Naive thymus-derived CD8-positive, alpha-beta T cell (primary cell): ENCODE data around the gene CFAP65. TPM values are rescaled to one million over a fixed set of nuclear protein-coding genes. Genes with fewer than 3 reads are reported as not detected.

Experiments
- ATAC-seq, 2 donors: fragments of 150-1000 bp; cut with Tn5 transposase in 1 of 2; sonication (Bioruptor Pico), chemical (Tn5 transposase) in 1 of 2; 1 replicate in 1 of 2; 2 replicates in 1 of 2; pipeline ENCODE4 v1.10.0; 2021; ENCODE audit warnings: mild to moderate bottlenecking in 2 of 2, moderate library complexity in 2 of 2
- POLR2A ChIA-PET: fragments of 350-600 bp; sonication (Branson Sonifier 250); formaldehyde crosslinking; loops from one replicate; lab custom pipeline; 2021; ENCODE audit warnings: antibody characterized with exemption; lab: Charles Lee
- DNase-seq, 10 donors: peaks; one replicate each; pipeline versions ENCODE4 v3.0.0 to v3.0.0-alpha.2; 2020 to 2022
- H3K27ac Mint-ChIP-seq, 10 donors: one replicate each; pipeline ENCODE4 v1.8.0; 2020 to 2022; ENCODE audit warnings: mild to moderate bottlenecking in 10 of 10, mixed read lengths in 10 of 10, moderate library complexity in 4 of 10, inconsistent platforms in 1 of 10
- H3K27me3 Mint-ChIP-seq, 5 donors: one replicate each; pipeline ENCODE4 v1.8.0; 2021 to 2022; ENCODE audit warnings: mixed read lengths in 5 of 5
- H3K36me3 Mint-ChIP-seq, 3 donors: one replicate each; pipeline ENCODE4 v1.8.0; 2020 to 2022; ENCODE audit warnings: mixed read lengths in 3 of 3, mild to moderate bottlenecking in 2 of 3, inconsistent platforms in 1 of 3
- H3K4me1 Mint-ChIP-seq, 4 donors: one replicate each; pipeline ENCODE4 v1.8.0; 2021 to 2022; ENCODE audit warnings: mixed read lengths in 4 of 4
- H3K4me3 Mint-ChIP-seq, 10 donors: one replicate each; pipeline ENCODE4 v1.8.0; 2020 to 2022; ENCODE audit warnings: mild to moderate bottlenecking in 10 of 10, mixed read lengths in 10 of 10, moderate library complexity in 6 of 10, inconsistent platforms in 1 of 10
- H3K9me3 Mint-ChIP-seq, 9 donors: one replicate each; pipeline ENCODE4 v1.8.0; 2020 to 2022; ENCODE audit warnings: mixed read lengths in 9 of 9, mild to moderate bottlenecking in 3 of 9, inconsistent platforms in 1 of 9, moderate library complexity in 1 of 9
- polyA plus RNA-seq, 3 donors: library from polyadenylated mRNA; unstranded; fragments of 300-500 nt; fragmentation: Illumina TruSeq; gene quantifications; one replicate each; pipeline ENCODE4 v1.2.3, GENCODE V29; 2021
- total RNA-seq, 8 experiments: library from RNA in 2 of 8; stranded (reverse) in 2 of 8; gene quantifications; one replicate each; pipeline ENCODE4 v1.2.3 and lab custom pipeline; 2021 to 2026

The CFAP65 gene
- total and polyA plus RNA-seq, 5 experiments from 2014 or later: 0.23 TPM; not detected in 4

DNA sequence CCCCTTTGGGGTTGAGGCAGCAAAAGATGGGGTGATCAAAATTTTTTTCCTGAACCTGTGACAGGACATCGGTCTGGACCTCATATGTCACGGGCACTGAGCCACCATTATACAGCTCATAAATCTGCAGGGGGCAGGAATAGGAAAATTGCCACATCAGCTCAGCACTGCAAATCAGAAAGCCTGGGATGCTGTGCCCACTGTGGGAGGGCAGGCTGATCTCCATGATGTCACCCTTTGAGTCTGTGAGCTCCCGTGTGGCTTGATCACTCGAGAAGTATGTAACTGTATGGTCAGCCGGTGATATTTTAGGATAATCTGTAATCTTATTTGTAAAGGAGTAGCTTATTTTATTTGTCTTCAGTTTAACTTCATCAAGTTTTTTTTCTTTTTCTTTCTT is 30.4 kb downstream of the CFAP65 start:
- Mint-ChIP-seq H3K9me3 (no peaks in the 10 kb centered on the region), H3K27ac (no peak overlapping the region), H3K27me3 (peaks cover 10 to 67% (median 36%) of the 10 kb centered on the region in 5 donors), H3K36me3 (peaks cover 0 to 4% (median 0%) of the 10 kb centered on the region in 3 donors), H3K4me1 (peaks cover 0 to 2% (median 0%) of the 10 kb centered on the region in 4 donors), H3K4me3 (no peak overlapping the region)
- no peak for ATAC-seq
- POLR2A ChIA-PET: interaction anchor here (0.8 kb wide), 1 partner anchor 9 kb away, joined by 3 read pairs; no protein-coding TSS in a partner anchor
- DNase-seq: no peak

DNA sequence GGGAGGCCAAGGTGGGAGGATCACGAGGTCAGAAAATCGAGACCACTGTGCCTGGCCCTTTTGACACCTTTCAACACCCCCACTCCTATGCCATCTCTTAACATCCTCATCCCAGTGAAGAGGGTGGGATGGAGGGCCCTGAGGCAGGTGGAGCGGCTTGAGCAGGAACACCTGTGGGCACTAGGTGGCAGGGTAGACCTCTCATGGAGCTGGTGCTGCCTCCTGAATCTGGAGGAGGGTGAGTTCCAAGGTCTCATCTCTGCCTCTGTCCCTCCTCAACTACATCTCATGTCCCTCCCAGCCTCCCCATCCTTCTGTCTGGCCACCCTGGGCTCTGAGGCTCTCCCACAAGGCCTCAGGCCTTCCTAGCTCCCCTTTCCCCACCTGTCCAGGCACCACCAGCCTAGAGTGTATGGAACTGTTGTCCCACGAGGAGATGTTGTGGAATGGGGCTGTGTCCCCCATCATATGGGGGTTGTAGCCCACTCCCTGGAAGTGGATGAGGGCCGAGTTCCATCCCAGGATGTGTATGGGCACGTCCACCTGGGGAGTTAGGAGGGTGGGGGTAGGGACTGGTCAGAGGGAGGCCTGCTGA is 31.1 kb downstream of the CFAP65 start:
- POLR2A ChIA-PET: interaction anchor here (0.8 kb wide), 1 partner anchor 8 kb away, joined by 3 read pairs; no protein-coding TSS in a partner anchor
- H3K4me3 Mint-ChIP-seq: no peak overlapping the region
- DNase-seq (no peak), ATAC-seq (peak; percentile 59 to 65)
- H3K36me3 Mint-ChIP-seq: peaks cover 0 to 4% (median 0%) of the 10 kb centered on the region in 3 donors
- H3K27ac Mint-ChIP-seq: no peak overlapping the region
- H3K27me3 Mint-ChIP-seq: peaks cover 10 to 72% (median 42%) of the 10 kb centered on the region in 5 donors
- peaks cover 0 to 2% (median 0%) of the 10 kb centered on the region in 4 donors for H3K4me1 Mint-ChIP-seq
- H3K9me3 Mint-ChIP-seq: no peaks in the 10 kb centered on the region

DNA sequence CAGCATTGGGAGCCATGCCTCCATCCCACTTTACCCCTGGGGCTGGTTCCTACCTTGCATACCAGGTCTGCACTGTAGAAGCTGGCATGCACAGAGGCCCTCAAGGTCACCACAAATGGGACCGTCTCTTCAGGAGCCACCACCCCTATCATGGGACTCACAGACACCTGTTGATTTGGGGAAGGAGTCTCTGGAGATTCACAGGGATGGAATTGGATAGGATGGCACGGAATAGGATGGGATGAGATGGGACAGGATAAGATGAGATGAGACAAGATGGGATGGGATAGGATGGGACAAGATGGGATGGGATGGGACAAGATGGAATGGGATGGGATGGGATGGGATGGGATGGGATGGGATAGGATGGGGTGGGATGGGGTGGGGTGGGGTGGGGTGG is 32.0 kb downstream of the CFAP65 start:
- Mint-ChIP-seq H3K9me3 (no peaks in the 10 kb centered on the region), H3K4me3 (no peak overlapping the region), H3K27ac (no peak overlapping the region), H3K27me3 (peaks cover 15 to 72% (median 42%) of the 10 kb centered on the region in 5 donors), H3K36me3 (peaks cover 0 to 4% (median 0%) of the 10 kb centered on the region in 3 donors), H3K4me1 (peaks cover 0 to 2% (median 0%) of the 10 kb centered on the region in 4 donors)
- POLR2A ChIA-PET: no interaction called here
- no peak for ATAC-seq
- DNase-seq: no peak

DNA sequence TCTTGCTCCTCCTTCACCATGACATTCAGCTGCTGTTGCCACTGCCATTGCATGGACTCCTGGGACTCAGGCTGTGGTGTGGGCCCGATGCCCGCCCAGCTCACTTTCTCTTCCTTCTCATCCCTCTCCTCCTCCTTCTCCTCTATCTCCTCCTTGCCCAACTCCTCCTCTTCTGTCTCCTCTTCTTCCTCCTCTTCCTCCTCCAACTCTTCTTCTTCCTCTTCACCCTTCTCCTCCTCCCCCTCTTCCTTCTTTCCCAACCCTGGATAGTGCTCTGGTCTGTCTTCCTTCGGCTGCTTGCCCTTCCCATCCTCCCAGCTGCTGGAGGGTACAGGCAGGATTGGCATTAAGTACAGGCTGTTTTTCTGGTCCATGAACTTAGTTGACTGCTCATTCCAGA is 37.3 kb downstream of the CFAP65 start:
- POLR2A ChIA-PET: no interaction called here

DNA sequence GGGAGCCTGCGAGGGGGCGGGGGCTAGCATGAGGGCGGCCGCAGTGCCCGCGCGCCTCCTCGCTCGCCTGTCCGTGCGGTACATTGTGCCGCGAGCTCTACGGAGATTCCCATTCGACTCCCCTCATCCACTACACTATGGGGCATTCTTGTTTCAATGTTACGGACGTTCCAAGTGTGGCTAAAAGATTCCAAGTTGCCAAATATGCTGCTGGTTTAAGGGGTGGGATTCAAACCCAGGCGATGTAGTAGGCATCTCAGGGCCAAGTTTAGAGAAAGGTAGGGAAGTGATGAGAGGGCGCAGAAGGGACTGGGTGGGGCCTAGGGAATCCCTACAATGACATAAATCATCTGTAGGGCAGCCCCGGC is 38.1 kb downstream of the CFAP65 start:
- Mint-ChIP-seq H3K27ac (no peak overlapping the region), H3K36me3 (peaks cover 0 to 4% (median 0%) of the 10 kb centered on the region in 3 donors), H3K4me3 (peak overlapping the region; percentile 0 to 82 (median 63)), H3K27me3 (peaks cover 32 to 90% (median 76%) of the 10 kb centered on the region in 5 donors), H3K4me1 (peaks cover 9 to 23% (median 16%) of the 10 kb centered on the region in 4 donors), H3K9me3 (no peaks in the 10 kb centered on the region)
- no peak for DNase-seq
- no peak for ATAC-seq
- POLR2A ChIA-PET: interaction anchor here (0.6 kb wide), 1 partner anchor 679 kb away, joined by 6 read pairs; no protein-coding TSS in a partner anchor

More for the DNA sequence above, 37.3 kb downstream of the CFAP65 start:
- Mint-ChIP-seq H3K36me3 (peaks cover 0 to 4% (median 0%) of the 10 kb centered on the region in 3 donors), H3K27me3 (peaks cover 30 to 91% (median 73%) of the 10 kb centered on the region in 5 donors), H3K4me3 (peak overlapping the region in 8 of 10 donors; percentile 24 to 82 (median 64)), H3K4me1 (peaks cover 9 to 23% (median 16%) of the 10 kb centered on the region in 4 donors), H3K9me3 (no peaks in the 10 kb centered on the region), H3K27ac (no peak overlapping the region)
- no peak for DNase-seq
- no peak for ATAC-seq

DNA sequence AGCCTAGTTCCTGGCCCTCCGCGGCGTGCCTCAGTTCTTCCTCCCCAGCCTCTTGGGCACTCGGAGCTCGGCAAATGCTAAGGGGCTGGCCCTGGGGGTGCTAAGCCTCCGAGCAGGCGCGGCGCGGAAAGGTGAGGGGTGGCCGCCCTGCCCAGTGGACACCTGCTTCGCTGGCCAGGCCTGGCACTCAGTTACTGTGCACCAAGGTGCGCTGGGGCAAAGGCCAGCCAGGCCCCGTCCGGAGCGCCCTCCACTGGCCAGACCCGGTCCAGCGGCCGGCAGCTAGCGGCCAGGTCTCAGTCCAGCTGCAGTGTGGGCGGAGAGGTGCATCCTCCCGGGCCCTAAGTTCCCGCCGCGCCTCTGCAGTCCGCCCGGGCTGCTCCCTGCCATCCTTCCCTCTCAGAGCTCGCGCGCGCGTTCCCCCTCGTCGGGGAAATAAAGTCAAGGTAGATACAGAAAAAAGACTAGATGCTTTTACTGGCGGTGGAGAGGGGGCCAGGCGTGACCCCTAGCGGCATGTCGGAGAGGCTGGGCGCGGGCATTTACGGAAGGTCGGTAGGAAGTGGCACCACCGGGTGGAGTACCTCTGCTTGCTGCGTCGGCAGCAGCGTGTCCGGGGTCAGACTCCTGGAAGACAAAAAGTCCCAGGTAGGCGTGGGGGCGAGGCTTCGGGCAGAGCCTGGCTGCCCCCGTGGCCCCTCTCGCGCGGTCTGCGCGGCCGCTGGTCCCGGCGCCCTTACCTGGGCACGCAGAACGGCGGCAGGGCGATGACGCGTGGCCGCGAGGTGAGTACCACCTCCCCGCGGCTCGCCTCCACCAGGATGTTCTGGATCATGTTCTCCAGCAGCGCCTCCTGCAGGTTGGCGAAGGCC is 38.7 kb downstream of the CFAP65 start:
- ATAC-seq: peak; percentile 63 to 66
- POLR2A ChIA-PET: interaction anchor here (0.6 to 1.0 kb wide), 2 partner anchors 8 to 678 kb away, joined by 3 to 6 read pairs; no protein-coding TSS in a partner anchor
- peaks cover 36 to 90% (median 77%) of the 10 kb centered on the region in 5 donors for H3K27me3 Mint-ChIP-seq
- H3K27ac Mint-ChIP-seq: no peak overlapping the region
- H3K4me3 Mint-ChIP-seq: peak overlapping the region; percentile 60 to 88 (median 82)
- peaks cover 0 to 4% (median 0%) of the 10 kb centered on the region in 3 donors for H3K36me3 Mint-ChIP-seq
- H3K4me1 Mint-ChIP-seq: peaks cover 9 to 23% (median 16%) of the 10 kb centered on the region in 4 donors
- DNase-seq: peak in 7 of 10 donors; percentile 17 to 53 (median 37)
- no peaks in the 10 kb centered on the region for H3K9me3 Mint-ChIP-seq

DNA sequence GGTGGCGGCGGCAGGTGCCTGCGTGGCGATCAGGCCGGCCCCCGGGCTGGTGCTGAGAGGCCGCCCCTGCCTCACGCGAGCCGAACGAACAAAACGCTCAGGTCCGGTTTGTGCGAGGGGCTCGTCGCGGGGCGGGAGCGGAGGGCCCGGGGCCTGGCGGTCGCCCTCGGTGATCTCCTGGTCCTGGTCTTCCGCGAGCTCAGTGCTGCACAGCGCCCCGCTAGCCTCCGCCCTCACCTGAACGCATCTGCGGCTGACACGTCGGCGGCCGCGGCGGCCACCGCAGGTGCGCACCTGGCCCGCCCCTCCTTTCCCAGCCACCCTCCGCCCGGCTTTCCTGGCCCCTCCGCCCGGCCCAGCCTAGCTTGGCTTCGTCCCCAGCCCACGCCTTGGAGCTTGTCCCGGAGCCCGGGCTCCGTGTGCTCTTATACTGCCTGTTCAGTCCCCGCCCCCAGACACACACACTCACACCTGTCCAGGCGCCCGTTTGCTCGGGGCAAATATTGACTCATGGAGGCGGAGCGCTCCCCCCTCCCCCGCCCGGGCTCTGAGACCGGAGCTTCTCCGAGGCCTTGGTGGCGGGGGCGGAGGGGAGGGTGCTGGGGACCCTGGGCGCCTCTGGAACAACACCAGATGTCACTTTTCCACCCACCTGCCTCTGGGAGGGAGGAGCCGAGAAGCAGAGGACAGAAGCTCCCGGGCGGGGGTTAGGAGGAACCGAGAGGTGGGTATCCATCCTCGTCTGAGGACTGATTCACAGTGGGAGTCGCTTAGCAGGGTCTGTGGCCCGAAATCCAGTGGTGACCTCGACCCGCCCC is 39.5 kb downstream of the CFAP65 start:
- peaks cover 34 to 90% (median 78%) of the 10 kb centered on the region in 5 donors for H3K27me3 Mint-ChIP-seq
- peaks cover 10 to 23% (median 17%) of the 10 kb centered on the region in 4 donors for H3K4me1 Mint-ChIP-seq
- H3K9me3 Mint-ChIP-seq: no peaks in the 10 kb centered on the region
- POLR2A ChIA-PET: interaction anchor here (1.0 kb wide), 1 partner anchor 9 kb away, joined by 3 read pairs; no protein-coding TSS in a partner anchor
- H3K36me3 Mint-ChIP-seq: peaks cover 0 to 2% (median 1%) of the 10 kb centered on the region in 3 donors
- H3K27ac Mint-ChIP-seq: peak overlapping the region in 1 of 10 donors; percentile 56
- H3K4me3 Mint-ChIP-seq: peak overlapping the region; percentile 4 to 88 (median 57)
- ATAC-seq (peak; percentile 37 to 46), DNase-seq (no peak)

DNA sequence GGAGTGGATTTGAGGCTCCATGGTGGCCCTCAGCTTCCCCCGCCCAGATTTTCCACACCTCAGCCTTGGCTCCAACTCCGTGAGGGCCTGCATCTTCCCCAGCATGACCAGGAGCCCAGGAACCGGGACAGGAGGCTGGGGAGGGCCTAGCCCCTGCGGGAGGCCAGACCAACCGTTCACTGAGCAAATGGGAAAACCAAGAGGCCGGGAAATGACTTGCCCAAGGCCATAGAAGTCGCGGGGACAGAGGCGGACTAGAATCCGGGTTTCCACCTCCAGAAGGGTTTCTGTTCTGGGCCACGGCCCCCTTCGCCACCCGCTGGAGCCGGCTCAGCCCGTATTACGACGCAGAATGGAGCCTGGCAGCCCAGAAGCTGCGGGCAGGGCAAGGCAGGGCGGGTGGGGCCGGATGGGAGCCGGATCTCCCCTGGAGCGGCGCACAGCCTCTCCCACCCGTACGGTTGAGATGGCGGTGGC is 40.2 kb downstream of the CFAP65 start:
- no peaks in the 10 kb centered on the region for H3K9me3 Mint-ChIP-seq
- peaks cover 10 to 29% (median 19%) of the 10 kb centered on the region in 4 donors for H3K4me1 Mint-ChIP-seq
- no peak for DNase-seq
- peaks cover 33 to 92% (median 77%) of the 10 kb centered on the region in 5 donors for H3K27me3 Mint-ChIP-seq
- no peak overlapping the region for H3K27ac Mint-ChIP-seq
- H3K4me3 Mint-ChIP-seq: peak overlapping the region in 7 of 10 donors; percentile 8 to 79 (median 45)
- peaks cover 0 to 2% (median 0%) of the 10 kb centered on the region in 3 donors for H3K36me3 Mint-ChIP-seq
- POLR2A ChIA-PET: no interaction called here
- peak; percentile 26 to 31 for ATAC-seq

DNA sequence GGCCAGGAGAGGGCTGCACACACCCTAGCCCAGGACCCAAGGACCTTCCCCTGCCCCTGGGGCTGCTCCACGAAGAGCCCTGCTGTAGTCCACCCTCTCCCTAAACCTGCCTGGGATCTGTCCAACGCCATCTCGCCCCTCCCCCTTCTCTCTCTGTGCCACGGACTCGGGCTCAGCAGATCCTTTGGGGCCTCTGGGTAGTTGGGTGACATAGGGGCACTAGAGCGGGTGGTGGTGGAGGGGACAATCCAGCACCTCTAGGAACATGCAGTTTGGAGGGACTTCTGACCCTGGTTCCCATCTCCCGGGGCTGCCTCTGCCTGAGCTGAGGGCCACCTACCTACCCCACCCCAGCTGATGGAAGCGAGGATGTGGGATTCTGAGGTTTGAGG is 40.8 kb downstream of the CFAP65 start:
- POLR2A ChIA-PET: no interaction called here

DNA sequence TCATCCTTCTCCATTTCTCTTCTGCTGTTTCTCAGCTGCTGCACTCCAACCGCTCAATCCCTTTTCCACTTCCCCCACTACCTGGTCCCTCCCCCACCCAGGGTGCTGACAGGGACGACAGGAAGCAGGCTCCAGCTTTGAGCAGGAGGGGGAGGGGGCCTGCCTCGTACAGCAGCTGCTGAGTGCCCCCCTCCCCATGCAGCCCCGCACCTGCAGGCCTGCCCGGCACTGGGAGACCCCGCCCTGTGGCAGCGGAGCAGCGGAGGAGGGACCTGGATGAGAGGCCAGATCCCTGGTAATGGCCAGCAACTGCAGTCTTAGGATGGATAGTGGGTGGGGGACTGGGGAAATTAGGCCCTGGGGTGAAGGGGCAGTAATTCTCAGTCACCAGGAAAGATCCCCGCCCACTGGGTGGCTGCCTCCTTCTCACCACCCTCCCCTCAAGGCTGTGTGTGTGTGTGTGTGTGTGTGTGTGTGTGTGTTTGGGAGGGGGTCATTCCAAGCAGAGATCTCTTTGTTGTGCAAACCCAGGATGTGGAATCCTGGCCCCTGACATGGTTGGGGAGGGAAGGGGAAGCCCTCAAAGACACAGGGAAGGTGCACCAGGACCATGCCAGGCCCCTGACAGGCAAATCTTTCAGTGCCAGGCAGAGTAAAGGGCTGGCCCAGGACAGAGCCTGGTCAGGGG is 41.3 kb downstream of the CFAP65 start:
- DNase-seq (no peak), ATAC-seq (no peak)
- H3K9me3 Mint-ChIP-seq: no peaks in the 10 kb centered on the region
- H3K27ac Mint-ChIP-seq: peak overlapping the region in 2 of 10 donors; percentile 7 to 49
- H3K36me3 Mint-ChIP-seq: peaks cover 0 to 2% (median 0%) of the 10 kb centered on the region in 3 donors
- POLR2A ChIA-PET: no interaction called here
- peaks cover 14 to 37% (median 24%) of the 10 kb centered on the region in 4 donors for H3K4me1 Mint-ChIP-seq
- H3K4me3 Mint-ChIP-seq: peak overlapping the region in 1 of 10 donors; percentile 5
- H3K27me3 Mint-ChIP-seq: peaks cover 41 to 92% (median 77%) of the 10 kb centered on the region in 5 donors

More for the DNA sequence above, 40.8 kb downstream of the CFAP65 start:
- H3K27me3 Mint-ChIP-seq: peaks cover 35 to 92% (median 77%) of the 10 kb centered on the region in 5 donors
- peaks cover 11 to 34% (median 23%) of the 10 kb centered on the region in 4 donors for H3K4me1 Mint-ChIP-seq
- no peaks in the 10 kb centered on the region for H3K9me3 Mint-ChIP-seq
- peak overlapping the region in 7 of 10 donors; percentile 8 to 79 (median 45) for H3K4me3 Mint-ChIP-seq
- no peak for DNase-seq
- H3K27ac Mint-ChIP-seq: no peak overlapping the region
- no peak for ATAC-seq
- H3K36me3 Mint-ChIP-seq: peaks cover 0 to 2% (median 0%) of the 10 kb centered on the region in 3 donors
